IMR-90 (cell line): ENCODE measurements around the gene SETD3. TPM values are rescaled to one million over a fixed set of nuclear protein-coding genes. Genes with fewer than 3 reads are reported as not detected.

ENCODE experiments used
- ATAC-seq: fragments of 200-7000 bp; cut with Tn5 transposase; 2 replicates; pipeline ENCODE4 v1.9.1; 2020; ENCODE audit warnings: low read depth, mild to moderate bottlenecking, moderate library complexity
- BruUV-seq: library from RNA; stranded (reverse); fragments of 400-500 nt; replicated peaks from 2 replicates; lab custom pipeline; 2021; lab: Mats Ljungman, UMichigan
- CTCF ChIA-PET: fragments of 300-600 bp; formaldehyde crosslinking; extraction: SDS; loops from one replicate; lab custom pipeline; 2021; ENCODE audit warnings: antibody characterized with exemption; lab: Yijun Ruan, JAX
- POLR2A ChIA-PET: fragments of 300-600 bp; sonication (Branson Sonifier 250); formaldehyde crosslinking; loops from one replicate; lab custom pipeline; 2022; ENCODE audit warnings: antibody characterized with exemption; ENCODE audit not compliant: unreplicated experiment; lab: Charles Lee
- DNase-seq: peaks from one replicate; pipeline ENCODE4 v3.0.0; 2013
- H2AFZ ChIP-seq: replicated peaks from 2 replicates; pipeline ENCODE3; 2013; ENCODE audit warnings: low read length, mild to moderate bottlenecking; ENCODE audit not compliant: poor library complexity
- H2AK5ac ChIP-seq: 2 replicates; pipeline ENCODE4 v1.6.1; 2013; ENCODE audit warnings: low read depth, low read length, inconsistent platforms
- H2AK9ac ChIP-seq: replicated peaks from 2 replicates; pipeline ENCODE3; 2013; ENCODE audit warnings: mild to moderate bottlenecking, low read depth, low read length, moderate library complexity; ENCODE audit not compliant: poor library complexity
- H2BK120ac ChIP-seq: 2 replicates; pipeline ENCODE4 v1.6.1; 2013; ENCODE audit warnings: low read depth, low read length, inconsistent platforms
- H2BK15ac ChIP-seq: 3 replicates; pipeline ENCODE4 v1.6.1; 2013; ENCODE audit warnings: low read depth, low read length, inconsistent platforms
- H2BK20ac ChIP-seq: 2 replicates; pipeline ENCODE4 v1.6.1; 2013; ENCODE audit warnings: low read depth, mild to moderate bottlenecking, inconsistent platforms, low read length, moderate library complexity
- H2BK5ac ChIP-seq: 2 replicates; pipeline ENCODE4 v1.6.1; 2013; ENCODE audit warnings: mild to moderate bottlenecking, low read depth, low read length, inconsistent platforms; ENCODE audit not compliant: poor library complexity, severe bottlenecking
- H3K14ac ChIP-seq: replicated peaks from 2 replicates; pipeline ENCODE4 v1.6.1; 2013; ENCODE audit warnings: low read depth, low read length, inconsistent platforms
- H3K18ac ChIP-seq: 2 replicates; pipeline ENCODE4 v1.6.1; 2013; ENCODE audit warnings: low read depth, low read length, control low read depth
- H3K23ac ChIP-seq: 2 replicates; pipeline ENCODE4 v1.6.1; 2013; ENCODE audit warnings: low read depth, low read length, inconsistent platforms
- H3K27ac ChIP-seq: 2 replicates; pipeline ENCODE4 v1.5.1; 2013; ENCODE audit warnings: mild to moderate bottlenecking, control low read depth, low read length; ENCODE audit not compliant: insufficient read depth
- H3K27me3 ChIP-seq: 2 replicates; pipeline ENCODE4 v1.6.1; 2013; ENCODE audit warnings: low read length; ENCODE audit not compliant: control insufficient read depth, insufficient read depth
- H3K36me3 ChIP-seq: 2 replicates; pipeline ENCODE4 v1.6.1; 2013; ENCODE audit warnings: low read length, mixed read lengths; ENCODE audit not compliant: control insufficient read depth, insufficient read depth
- H3K4ac ChIP-seq: 2 replicates; pipeline ENCODE4 v1.6.1; 2013; ENCODE audit warnings: low read depth, low read length, inconsistent platforms
- H3K4me1 ChIP-seq: 2 replicates; pipeline ENCODE4 v1.6.1; 2013; ENCODE audit warnings: low read length, mixed read lengths; ENCODE audit not compliant: control insufficient read depth, insufficient read depth
- H3K4me2 ChIP-seq: 2 replicates; pipeline ENCODE4 v1.6.1; 2013; ENCODE audit warnings: low read depth, mild to moderate bottlenecking, control low read depth, low read length, moderate library complexity
- H3K4me3 ChIP-seq: 2 replicates; pipeline ENCODE4 v1.5.1; 2013; ENCODE audit warnings: low read depth, mild to moderate bottlenecking, control low read depth, low read length, moderate library complexity; ENCODE audit not compliant: insufficient read depth
- H3K56ac ChIP-seq: 2 replicates; pipeline ENCODE4 v1.6.1; 2013; ENCODE audit warnings: low read length, inconsistent platforms; ENCODE audit not compliant: insufficient read depth; ENCODE audit errors: extremely low read depth
- H3K79me1 ChIP-seq, 2 experiments: 2 replicates each; pipeline ENCODE4 v1.6.1; 2013; ENCODE audit warnings: low read length in 2 of 2, inconsistent platforms in 1 of 2, low read depth in 1 of 2
- H3K9ac ChIP-seq: 2 replicates; pipeline ENCODE4 v1.6.1; 2013; ENCODE audit warnings: low read depth, low read length, control low read depth
- H3K9me1 ChIP-seq: 2 replicates; pipeline ENCODE4 v1.6.1; 2013; ENCODE audit warnings: low read length, inconsistent platforms; ENCODE audit not compliant: insufficient read depth
- H3K9me3 ChIP-seq: 2 replicates; pipeline ENCODE4 v1.6.1; 2013; ENCODE audit warnings: low read length; ENCODE audit not compliant: control insufficient read depth, insufficient read depth
- H4K20me1 ChIP-seq: 2 replicates; pipeline ENCODE4 v1.6.1; 2013; ENCODE audit warnings: low read length, inconsistent platforms; ENCODE audit not compliant: insufficient read depth
- H4K5ac ChIP-seq: 2 replicates; pipeline ENCODE4 v1.6.1; 2013; ENCODE audit warnings: mild to moderate bottlenecking, low read depth, low read length, control low read depth
- H4K8ac ChIP-seq, 2 experiments: 2 replicates each; pipeline ENCODE4 v1.6.1; 2013; ENCODE audit warnings: low read depth in 2 of 2, low read length in 2 of 2, control low read depth in 1 of 2, inconsistent platforms in 1 of 2
- H4K91ac ChIP-seq: 2 replicates; pipeline ENCODE4 v1.6.1; 2013; ENCODE audit warnings: low read depth, low read length, inconsistent platforms; ENCODE audit not compliant: insufficient read depth
- BHLHE40 ChIP-seq: fragments of 150-350 bp; IDR thresholded peaks from 2 replicates; pipeline ENCODE4 v1.6.1; 2016; ENCODE audit warnings: mild to moderate bottlenecking, low read depth, low read length
- CEBPB ChIP-seq: IDR thresholded peaks from 2 replicates; pipeline ENCODE4 v1.6.1; 2012; ENCODE audit warnings: low read depth, low read length, improper control_type of control experiment
- CHD1 ChIP-seq: IDR thresholded peaks from 2 replicates; pipeline ENCODE4 v1.6.1; 2012; ENCODE audit warnings: low read depth, low read length, improper control_type of control experiment
- CTCF ChIP-seq: conservative IDR thresholded peaks from 2 replicates; pipeline ENCODE4 v1.5.1; 2012; ENCODE audit warnings: mild to moderate bottlenecking, low read depth, low read length, improper control_type of control experiment
- FOS ChIP-seq: fragments of 150-350 bp; IDR thresholded peaks from 2 replicates; pipeline ENCODE4 v1.6.1; 2016; ENCODE audit warnings: low read depth, low read length
- MAFK ChIP-seq: IDR thresholded peaks from 2 replicates; pipeline ENCODE4 v1.6.1; 2012; ENCODE audit warnings: low read depth, low read length, improper control_type of control experiment
- MAZ ChIP-seq: IDR thresholded peaks from 2 replicates; pipeline ENCODE4 v1.6.1; 2012; ENCODE audit warnings: low read depth, mild to moderate bottlenecking, low read length, improper control_type of control experiment, moderate library complexity, borderline replicate concordance
- MXI1 ChIP-seq: IDR thresholded peaks from 2 replicates; pipeline ENCODE4 v1.6.1; 2012; ENCODE audit warnings: low read depth, mild to moderate bottlenecking, low read length, moderate library complexity, borderline replicate concordance
- NFE2L2 ChIP-seq: fragments of 150-350 bp; IDR thresholded peaks from 2 replicates; pipeline ENCODE4 v1.6.1; 2016; ENCODE audit warnings: low read depth, mild to moderate bottlenecking, low read length
- RAD21 ChIP-seq: IDR thresholded peaks from 2 replicates; pipeline ENCODE4 v1.6.1; 2012; ENCODE audit warnings: low read length, improper control_type of control experiment
- RCOR1 ChIP-seq: IDR thresholded peaks from 2 replicates; pipeline ENCODE4 v1.6.1; 2012; ENCODE audit warnings: mild to moderate bottlenecking, low read length, improper control_type of control experiment; ENCODE audit not compliant: insufficient replicate concordance
- RFX5 ChIP-seq: IDR thresholded peaks from 2 replicates; pipeline ENCODE4 v1.8.0; 2012; ENCODE audit warnings: low read depth, mild to moderate bottlenecking, low read length, moderate library complexity
- SMC3 ChIP-seq: fragments of 150-350 bp; IDR thresholded peaks from 2 replicates; pipeline ENCODE4 v1.6.1; 2016; ENCODE audit warnings: low read depth, mild to moderate bottlenecking, antibody characterized with exemption, low read length, moderate library complexity
- WGBS, 2 experiments: methylation state at CpG; one replicate each; pipeline versions ENCODE4 v1.1.5 to v1.1.7; 2013; ENCODE audit warnings: missing lambda C conversion rate in 2 of 2; ENCODE audit not compliant: insufficient read length in 1 of 2; ENCODE audit errors: extremely low coverage in 2 of 2; 5-methylcytosine and 5-hydroxymethylcytosine counted together
- dilution Hi-C: fragments of 300-500 bp; cut with HindIII; formaldehyde crosslinking; loops from one replicate; pipeline ENCODE4 v1.14.3; 2018; ENCODE audit warnings: low sequenced_read_pairs; ENCODE audit not compliant: unreplicated experiment
- in situ Hi-C: fragments of 300-500 bp; cut with MboI; formaldehyde crosslinking; loops from 3 replicates; pipeline ENCODE4 v1.14.3; 2019; ENCODE audit warnings: low sequenced_read_pairs, inconsistent platforms, mixed read lengths
- intact Hi-C: fragments of 100-400 bp; cut with micrococcal nuclease; formaldehyde crosslinking; loops from 2 replicates; pipeline ENCODE4 v1.10.0; 2022
- polyA plus RNA-seq, 3 experiments: library from polyadenylated mRNA; depleted of rRNA; stranded (reverse); fragments of >200 nt; gene quantifications; 2 replicates each; pipeline ENCODE4 v1.2.3, GENCODE V29; 2012; ENCODE audit warnings: low replicate concordance in 1 of 3
- total RNA-seq: library from RNA; depleted of rRNA; stranded (reverse); fragments of >200 nt; gene quantifications from 2 replicates; pipeline ENCODE4 v1.2.3, GENCODE V29; 2012
- TF ChIP-seq, protein P1 (sequence below): fragments of 150-350 bp; IDR thresholded peaks from 2 replicates; pipeline ENCODE4 v1.6.1; 2016; ENCODE audit warnings: low read depth, mild to moderate bottlenecking, low read length, moderate library complexity, borderline replicate concordance
- TF ChIP-seq, protein P2 (sequence below): fragments of 150-350 bp; IDR thresholded peaks from 2 replicates; pipeline ENCODE4 v1.6.1; 2017; ENCODE audit warnings: mild to moderate bottlenecking, antibody characterized with exemption, low read length, low read depth

SETD3 gene
- total and polyA plus RNA-seq, 2 of the 4 experiments (the other 2 are of a cell fraction), result 18.8 to 31.9 TPM

DNA sequence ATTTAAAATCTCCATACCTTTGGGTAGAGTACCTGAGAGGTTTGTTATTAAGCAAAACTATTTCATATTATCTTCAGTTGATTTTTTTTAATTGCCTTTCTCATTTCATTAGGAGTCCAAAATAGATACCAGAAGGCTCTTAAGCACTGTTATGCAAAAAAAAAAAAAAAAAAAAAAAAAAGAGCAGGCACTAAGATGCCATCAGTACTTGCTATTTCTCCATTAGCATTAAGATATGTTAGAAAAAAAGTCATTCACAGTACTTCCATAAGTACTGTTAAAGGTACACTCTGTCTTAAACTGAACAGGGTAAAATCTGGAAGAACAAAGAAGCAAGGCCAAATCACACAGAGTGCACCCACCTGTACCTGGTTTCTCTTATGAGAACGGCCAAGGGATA, 57.2 kb downstream of the SETD3 start:
- Histone ChIP-seq H2AK5ac (no peak overlapping the region), H3K27ac (no peak overlapping the region), H3K4me1 (peaks cover 3% of the 10 kb centered on the region), H3K36me3 (no peaks in the 10 kb centered on the region), H3K9me1 (peaks cover 4% of the 10 kb centered on the region; the same call in 1 of the 2 replicates), H3K79me1 (peaks cover 0 to 17% of the 10 kb centered on the region in 2 experiments; a peak in 3 of 4 replicates), H3K27me3 (no peaks in the 10 kb centered on the region), H3K14ac (no peak overlapping the region), H4K8ac (no peak overlapping the region), H3K4ac (no peak overlapping the region), H2BK15ac (no peak overlapping the region), H3K9me3 (no peaks in the 10 kb centered on the region), H3K4me2 (no peak overlapping the region), H3K4me3 (no peak overlapping the region), H4K20me1 (no peaks in the 10 kb centered on the region; the same call in 1 of the 2 replicates), H2AK9ac (no peak overlapping the region), H3K18ac (no peak overlapping the region), H2BK120ac (no peak overlapping the region), H4K5ac (no peak overlapping the region), H3K23ac (no peak overlapping the region), H3K56ac (no peak overlapping the region), H3K9ac (no peak overlapping the region), H2BK20ac (no peak overlapping the region), H2BK5ac (no peak overlapping the region), H2AFZ (no peak overlapping the region), H4K91ac (no peak overlapping the region)
- no peak for ATAC-seq
- BruUV-seq, result no TSS peak
- CTCF ChIA-PET, result no interaction called here
- in situ Hi-C loops, result no loop called here
- POLR2A ChIA-PET, result no interaction called here
- DNase-seq, result no peak
- intact Hi-C loops, result no loop called here
- TF ChIP-seq CEBPB (no peak), MAFK (no peak), RAD21 (no peak), CHD1 (no peak), RCOR1 (no peak), NFE2L2 (no peak), CTCF (no peak), MXI1 (no peak), FOS (no peak), RFX5 (no peak), MAZ (no peak), SMC3 (no peak), BHLHE40 (no peak)
- TF ChIP-seq, protein P1, sequence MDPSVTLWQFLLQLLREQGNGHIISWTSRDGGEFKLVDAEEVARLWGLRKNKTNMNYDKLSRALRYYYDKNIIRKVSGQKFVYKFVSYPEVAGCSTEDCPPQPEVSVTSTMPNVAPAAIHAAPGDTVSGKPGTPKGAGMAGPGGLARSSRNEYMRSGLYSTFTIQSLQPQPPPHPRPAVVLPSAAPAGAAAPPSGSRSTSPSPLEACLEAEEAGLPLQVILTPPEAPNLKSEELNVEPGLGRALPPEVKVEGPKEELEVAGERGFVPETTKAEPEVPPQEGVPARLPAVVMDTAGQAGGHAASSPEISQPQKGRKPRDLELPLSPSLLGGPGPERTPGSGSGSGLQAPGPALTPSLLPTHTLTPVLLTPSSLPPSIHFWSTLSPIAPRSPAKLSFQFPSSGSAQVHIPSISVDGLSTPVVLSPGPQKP, result no peak
- TF ChIP-seq, protein P2, sequence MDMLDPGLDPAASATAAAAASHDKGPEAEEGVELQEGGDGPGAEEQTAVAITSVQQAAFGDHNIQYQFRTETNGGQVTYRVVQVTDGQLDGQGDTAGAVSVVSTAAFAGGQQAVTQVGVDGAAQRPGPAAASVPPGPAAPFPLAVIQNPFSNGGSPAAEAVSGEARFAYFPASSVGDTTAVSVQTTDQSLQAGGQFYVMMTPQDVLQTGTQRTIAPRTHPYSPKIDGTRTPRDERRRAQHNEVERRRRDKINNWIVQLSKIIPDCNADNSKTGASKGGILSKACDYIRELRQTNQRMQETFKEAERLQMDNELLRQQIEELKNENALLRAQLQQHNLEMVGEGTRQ, result no peak
- dilution Hi-C loops, result no loop called here
- no CpG with 5 or more reads among the region's 1 CpG for WGBS, 2 experiments
